ENCODE measurements around the gene NEUROG2.
"Not testable (repeated sequence)": the region's sequence is repeated elsewhere in the genome, so short reads cannot be mapped to it uniquely, and the experiment has no call there.

The NEUROG2 gene

GRCh38 chr4:112520598-112521122 lies 4.7 kb upstream of the NEUROG2 start:
- DNase-seq, result no peak

- DNase-seq, result no peak
Observed at GRCh38 chr4:112519689-112520597, 4.0 kb upstream of the NEUROG2 start.

- DNase-seq, result no peak
Observed at GRCh38 chr4:112518675-112519074, 2.7 kb upstream of the NEUROG2 start.

GRCh38 chr4:112517911-112518310 lies 1.9 kb upstream of the NEUROG2 start:
- DNase-seq, result no peak

- DNase-seq, result peak; percentile 47
Observed at GRCh38 chr4:112517067-112517634, 1.2 kb upstream of the NEUROG2 start.

- no peak for DNase-seq
Observed at GRCh38 chr4:112516471-112517066, 589 bp upstream of the NEUROG2 start.

GRCh38 chr4:112515198-112516065 lies 548 bp downstream of the NEUROG2 start:
- DNase-seq, result peak; percentile 59

- peak; percentile 23 for DNase-seq
Observed at GRCh38 chr4:112514647-112515197, 1.3 kb downstream of the NEUROG2 start.

GRCh38 chr4:112513971-112514646 lies 1.9 kb downstream of the NEUROG2 start:
- no peak for DNase-seq

- no peak for DNase-seq
Observed at GRCh38 chr4:112511803-112512118, 4.2 kb downstream of the NEUROG2 start.

GRCh38 chr4:112511093-112511802 lies 4.7 kb downstream of the NEUROG2 start:
- peak; percentile 18 for DNase-seq

- DNase-seq, result no peak
Observed at GRCh38 chr4:112510291-112511092, 5.5 kb downstream of the NEUROG2 start.

GRCh38 chr4:112509243-112510141 lies 6.5 kb downstream of the NEUROG2 start:
- DNase-seq, result no peak

GRCh38 chr4:112508356-112508755 lies 7.6 kb downstream of the NEUROG2 start:
- DNase-seq, result no peak

- no peak for DNase-seq
Observed at GRCh38 chr4:112504807-112505206, 11.2 kb downstream of the NEUROG2 start.

GRCh38 chr4:112502871-112503270 lies 13.1 kb downstream of the NEUROG2 start:
- DNase-seq, result no peak

- no peak for DNase-seq
Observed at GRCh38 chr4:112492321-112492720, 23.7 kb downstream of the NEUROG2 start.

- DNase-seq, result not testable (repeated sequence)
Observed at GRCh38 chr4:112490808-112491207, 25.2 kb downstream of the NEUROG2 start.

- no peak for DNase-seq
Observed at GRCh38 chr4:112485930-112486329, 30.1 kb downstream of the NEUROG2 start.
